Endothelial cell of umbilical vein (primary cell): Measurements from ENCODE around the gene NRP2. TPM values are rescaled to one million over a fixed set of nuclear protein-coding genes. Genes with fewer than 3 reads are reported as not detected.

Experiments
- BruUV-seq: library from RNA; stranded (reverse); fragments of 400-500 nt; replicated peaks from 2 replicates; lab custom pipeline; 2021; lab: Mats Ljungman, UMichigan
- CTCF ChIA-PET: fragments of 300-600, 350-600 bp; sonication (Branson Sonifier 250); formaldehyde crosslinking; loops from one replicate; lab custom pipeline; 2021; ENCODE audit warnings: antibody characterized with exemption, inconsistent platforms; lab: Charles Lee
- POLR2A ChIA-PET: fragments of 300-600, 350-600 bp; sonication (Branson Sonifier 250); formaldehyde crosslinking; loops from one replicate; lab custom pipeline; 2021; ENCODE audit warnings: antibody characterized with exemption, inconsistent platforms; lab: Charles Lee
- DNase-seq: peaks from one replicate; pipeline ENCODE4 v3.0.0-alpha.2; 2011; ENCODE audit warnings: low read depth, low spot score
- FAIRE-seq: peaks from 2 replicates; lab custom pipeline; 2011; peaks lifted over from hg19 to GRCh38; lab: Jason Lieb, UNC
- H2AFZ ChIP-seq: 2 replicates; pipeline ENCODE4 v1.6.0; 2012; ENCODE audit warnings: low read depth, low read length, control low read depth, inconsistent platforms
- H3K27ac ChIP-seq: 2 replicates; pipeline ENCODE4 v1.5.1; 2011; ENCODE audit warnings: low read depth, mild to moderate bottlenecking, control low read depth, low read length, moderate library complexity; ENCODE audit not compliant: insufficient read depth
- H3K27me3 ChIP-seq, 2 experiments: 2 replicates each; pipeline versions ENCODE4 v1.6.0 to v1.6.1; 2011; ENCODE audit warnings: low read length in 2 of 2, mixed read lengths in 1 of 2; ENCODE audit not compliant: control insufficient read depth in 2 of 2, insufficient read depth in 2 of 2
- H3K36me3 ChIP-seq, 2 experiments: 2 replicates in 1 of 2; 3 replicates in 1 of 2; pipeline ENCODE4 v1.5.1; 2011; ENCODE audit warnings: low read length in 2 of 2, mild to moderate bottlenecking in 1 of 2, moderate library complexity in 1 of 2; ENCODE audit not compliant: control insufficient read depth in 2 of 2, insufficient read depth in 2 of 2; ENCODE audit errors: extremely low read depth in 1 of 2
- H3K4me1 ChIP-seq: 3 replicates; pipeline ENCODE4 v1.5.1; 2011; ENCODE audit warnings: mild to moderate bottlenecking, low read length; ENCODE audit not compliant: control insufficient read depth, insufficient read depth; ENCODE audit errors: extremely low read depth
- H3K4me2 ChIP-seq: 2 replicates; pipeline ENCODE4 v1.6.1; 2011; ENCODE audit warnings: low read length, control low read depth, mixed read lengths; ENCODE audit not compliant: insufficient read depth
- H3K4me3 ChIP-seq, 3 experiments: fragments of 200-600 bp in 1 of 3; sonication (generic), shearing (Covaris generic) in 1 of 3; replicated peaks in 1 of 3; 2 replicates each; pipeline ENCODE4 v1.5.1; 2011 to 2016; ENCODE audit warnings: control low read depth in 3 of 3, low read length in 3 of 3, mild to moderate bottlenecking in 2 of 3, inconsistent platforms in 1 of 3, low read depth in 1 of 3, moderate library complexity in 1 of 3; ENCODE audit not compliant: insufficient read depth in 1 of 3
- H3K79me2 ChIP-seq: 2 replicates; pipeline ENCODE4 v1.6.0; 2012; ENCODE audit warnings: low read length, inconsistent platforms; ENCODE audit not compliant: control insufficient read depth, insufficient read depth
- H3K9ac ChIP-seq: replicated peaks from 2 replicates; pipeline ENCODE3; 2011; ENCODE audit warnings: low read length, control low read depth; ENCODE audit not compliant: insufficient read depth; ENCODE audit errors: extremely low read depth
- H3K9me1 ChIP-seq: replicated peaks from 3 replicates; pipeline ENCODE4 v1.6.0; 2011; ENCODE audit warnings: mild to moderate bottlenecking, low read length; ENCODE audit not compliant: control insufficient read depth, insufficient read depth; ENCODE audit errors: extremely low read depth
- H3K9me3 ChIP-seq: replicated peaks from 2 replicates; pipeline ENCODE4 v1.5.1; 2012; ENCODE audit warnings: low read length, inconsistent platforms; ENCODE audit not compliant: control insufficient read depth, insufficient read depth
- H4K20me1 ChIP-seq: replicated peaks from 2 replicates; pipeline ENCODE3; 2011; ENCODE audit warnings: mild to moderate bottlenecking, low read length; ENCODE audit not compliant: control insufficient read depth, insufficient read depth; ENCODE audit errors: extremely low read depth
- EZH2 ChIP-seq: IDR thresholded peaks from 2 replicates; pipeline ENCODE4 v1.6.1; 2012; ENCODE audit warnings: borderline replicate concordance, low read depth, mild to moderate bottlenecking, moderate library complexity, low read length, inconsistent platforms; ENCODE audit not compliant: severe bottlenecking
- FOS ChIP-seq: IDR thresholded peaks from 2 replicates; pipeline ENCODE4 v1.6.1; 2011; ENCODE audit warnings: mild to moderate bottlenecking, low read length, moderate library complexity, borderline replicate concordance; ENCODE audit not compliant: insufficient read depth
- GATA2 ChIP-seq: IDR thresholded peaks from 2 replicates; pipeline ENCODE4 v1.7.0; 2011; ENCODE audit warnings: low read depth, mild to moderate bottlenecking, moderate library complexity, mixed read lengths, low read length; ENCODE audit not compliant: insufficient read length, insufficient read depth
- JUN ChIP-seq: IDR thresholded peaks from 2 replicates; pipeline ENCODE4 v1.6.1; 2011; ENCODE audit warnings: borderline replicate concordance, low read depth; ENCODE audit not compliant: insufficient read length, insufficient read depth
- MYC ChIP-seq: IDR thresholded peaks from one replicate; pipeline ENCODE4 v1.6.1; 2011; ENCODE audit warnings: mild to moderate bottlenecking, low read depth, low read length
- POLR2A ChIP-seq: IDR thresholded peaks from 2 replicates; pipeline ENCODE4 v1.6.1; 2012; ENCODE audit warnings: low read depth, mild to moderate bottlenecking, control low read depth, low read length
- POLR2AphosphoS5 ChIP-seq: IDR thresholded peaks from 2 replicates; pipeline ENCODE4 v1.6.1; 2012; ENCODE audit warnings: low read depth, mild to moderate bottlenecking, control low read depth, low read length, moderate library complexity; ENCODE audit not compliant: insufficient read depth
- dilution Hi-C: fragments of 300-500 bp; cut with MboI; formaldehyde crosslinking; loops from one replicate; pipeline ENCODE4 v1.15.0; 2019; ENCODE audit warnings: low sequenced_read_pairs; ENCODE audit not compliant: extremely low pct_ligation_motif_present
- intact Hi-C: fragments of 100-400 bp; cut with micrococcal nuclease; formaldehyde crosslinking; loops from one replicate; pipeline ENCODE4 v1.10.0; 2022
- polyA plus RNA-seq, 4 experiments: library from polyadenylated mRNA; depleted of rRNA in 3 of 4; stranded (reverse) in 3 of 4; unstranded in 1 of 4; fragments of >200 nt; gene quantifications; 2 replicates each; pipeline versions ENCODE4 v1.2.1 to v1.2.3, GENCODE V29; 2011 to 2012; ENCODE audit warnings: missing spikeins in 1 of 4
- total RNA-seq: library from RNA; stranded (reverse); gene quantifications from 2 replicates; pipeline ENCODE4 v1.2.3, GENCODE V29; 2021
- TF ChIP-seq, protein P1 (sequence below): IDR thresholded peaks from 2 replicates; pipeline ENCODE4 v1.6.1; 2011; ENCODE audit not compliant: insufficient read depth, insufficient read length
- TF ChIP-seq, protein P2 (sequence below), 2 donors: IDR thresholded peaks; 1 replicate in 1 of 2; 2 replicates in 1 of 2; pipeline ENCODE4 v1.5.1; 2011; ENCODE audit warnings: low read length in 2 of 2, mild to moderate bottlenecking in 2 of 2, moderate library complexity in 2 of 2, control low read depth in 1 of 2, inconsistent platforms in 1 of 2, low read depth in 1 of 2; ENCODE audit not compliant: insufficient read depth in 1 of 2; ENCODE audit errors: extremely low read depth in 1 of 2

NRP2 gene
- total and polyA plus RNA-seq, 2 donors (not counting 3 experiments of a cell fraction or from before 2014, with no cell fraction given): 160 to 240 TPM

DNA sequence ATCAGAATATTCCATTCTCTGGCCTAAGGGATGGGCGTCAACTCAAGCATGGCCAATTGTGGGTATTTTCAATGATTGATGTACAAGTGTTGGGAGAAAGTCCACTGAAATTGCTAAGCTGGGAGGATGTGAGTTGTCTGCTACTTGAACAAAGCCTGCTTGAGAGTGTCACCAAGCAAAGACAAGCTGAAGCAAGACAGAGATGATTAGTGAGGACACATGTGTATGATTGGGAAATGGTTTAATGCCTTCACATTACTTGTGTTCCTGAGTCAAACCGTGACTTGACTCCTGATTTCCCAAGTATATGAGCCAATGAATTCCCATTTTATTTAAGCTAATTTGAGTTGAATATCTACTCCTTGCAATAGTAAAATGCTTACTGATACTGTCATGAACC is 23.7 kb upstream of the NRP2 start:
- Histone ChIP-seq H2AFZ (no peak overlapping the region), H3K27ac (no peak overlapping the region), H3K27me3 (peaks cover 5 to 20% of the 10 kb centered on the region in 2 experiments), H3K4me3 (no peak overlapping the region), H4K20me1 (no peaks in the 10 kb centered on the region), H3K79me2 (no peaks in the 10 kb centered on the region), H3K9me1 (no peaks in the 10 kb centered on the region), H3K36me3 (no peaks in the 10 kb centered on the region), H3K9me3 (no peaks in the 10 kb centered on the region), H3K4me2 (no peak overlapping the region), H3K9ac (no peak overlapping the region), H3K4me1 (no peaks in the 10 kb centered on the region)
- POLR2A ChIA-PET: no interaction called here
- TF ChIP-seq FOS (no peak), POLR2A (no peak), JUN (no peak), POLR2AphosphoS5 (no peak), EZH2 (no peak), GATA2 (no peak), MYC (no peak)
- TF ChIP-seq, protein P1, sequence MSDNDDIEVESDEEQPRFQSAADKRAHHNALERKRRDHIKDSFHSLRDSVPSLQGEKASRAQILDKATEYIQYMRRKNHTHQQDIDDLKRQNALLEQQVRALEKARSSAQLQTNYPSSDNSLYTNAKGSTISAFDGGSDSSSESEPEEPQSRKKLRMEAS: no peak
- TF ChIP-seq, protein P2, sequence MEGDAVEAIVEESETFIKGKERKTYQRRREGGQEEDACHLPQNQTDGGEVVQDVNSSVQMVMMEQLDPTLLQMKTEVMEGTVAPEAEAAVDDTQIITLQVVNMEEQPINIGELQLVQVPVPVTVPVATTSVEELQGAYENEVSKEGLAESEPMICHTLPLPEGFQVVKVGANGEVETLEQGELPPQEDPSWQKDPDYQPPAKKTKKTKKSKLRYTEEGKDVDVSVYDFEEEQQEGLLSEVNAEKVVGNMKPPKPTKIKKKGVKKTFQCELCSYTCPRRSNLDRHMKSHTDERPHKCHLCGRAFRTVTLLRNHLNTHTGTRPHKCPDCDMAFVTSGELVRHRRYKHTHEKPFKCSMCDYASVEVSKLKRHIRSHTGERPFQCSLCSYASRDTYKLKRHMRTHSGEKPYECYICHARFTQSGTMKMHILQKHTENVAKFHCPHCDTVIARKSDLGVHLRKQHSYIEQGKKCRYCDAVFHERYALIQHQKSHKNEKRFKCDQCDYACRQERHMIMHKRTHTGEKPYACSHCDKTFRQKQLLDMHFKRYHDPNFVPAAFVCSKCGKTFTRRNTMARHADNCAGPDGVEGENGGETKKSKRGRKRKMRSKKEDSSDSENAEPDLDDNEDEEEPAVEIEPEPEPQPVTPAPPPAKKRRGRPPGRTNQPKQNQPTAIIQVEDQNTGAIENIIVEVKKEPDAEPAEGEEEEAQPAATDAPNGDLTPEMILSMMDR (IDR thresholded peaks at IDR 0.05; ENCODE audit: extremely low read depth in 1 of 2, insufficient read depth in 1 of 2, low read depth in 1 of 2, low read length in 2 of 2): no peak
- DNase-seq (no peak), FAIRE-seq (no peak)
- intact Hi-C loops (no loop called here), dilution Hi-C loops (no loop called here)
- BruUV-seq: no TSS peak
- CTCF ChIA-PET: no interaction called here
